Caco-2 (cell line): ENCODE data around the gene BABAM2. TPM values are rescaled to one million over a fixed set of nuclear protein-coding genes. Genes with fewer than 3 reads are reported as not detected.

Experiments used
- BruUV-seq: library from RNA; stranded (reverse); fragments of 400-500 nt; replicated peaks from 2 replicates; lab custom pipeline; 2021; lab: Mats Ljungman, UMichigan
- CTCF ChIA-PET: fragments of 300-600 bp; sonication (Branson Sonifier 250); formaldehyde crosslinking; loops from one replicate; lab custom pipeline; 2022; ENCODE audit warnings: antibody characterized with exemption; lab: Charles Lee
- POLR2A ChIA-PET: fragments of 300-600 bp; sonication (Branson Sonifier 250); formaldehyde crosslinking; loops from one replicate; lab custom pipeline; 2022; ENCODE audit warnings: antibody characterized with exemption; lab: Charles Lee
- DNase-seq, 2 experiments: peaks; one replicate each; pipeline versions ENCODE4 v3.0.0 to v3.0.0-alpha.2; 2020 to 2022
- H3K27me3 ChIP-seq: replicated peaks from 2 replicates; pipeline ENCODE4 v1.6.0; 2011; ENCODE audit warnings: low read length; ENCODE audit not compliant: control insufficient read depth, insufficient read depth
- H3K36me3 ChIP-seq: 2 replicates; pipeline ENCODE4 v1.5.1; 2011; ENCODE audit warnings: low read length; ENCODE audit not compliant: control insufficient read depth, insufficient read depth
- H3K4me1 ChIP-seq: fragments of 250-450 bp; sonication (Bioruptor Pico); 2 replicates; pipeline ENCODE4 v1.5.1; 2020; ENCODE audit warnings: mild to moderate bottlenecking
- H3K4me3 ChIP-seq: 2 replicates; pipeline ENCODE4 v1.5.1; 2011; ENCODE audit warnings: low read depth, mild to moderate bottlenecking, control low read depth, low read length
- H3K9me3 ChIP-seq: fragments of 250-450 bp; sonication (Bioruptor Pico); 2 replicates; pipeline ENCODE4 v1.5.1; 2020; ENCODE audit warnings: mild to moderate bottlenecking, moderate library complexity
- H3K27ac Mint-ChIP-seq: one replicate; pipeline ENCODE4 v1.8.0; 2022; ENCODE audit warnings: mixed read lengths; ENCODE audit not compliant: unreplicated experiment
- H3K27me3 Mint-ChIP-seq: one replicate; pipeline ENCODE4 v1.8.0; 2022; ENCODE audit warnings: mixed read lengths; ENCODE audit not compliant: insufficient read depth, unreplicated experiment
- H3K36me3 Mint-ChIP-seq: one replicate; pipeline ENCODE4 v1.8.0; 2022; ENCODE audit warnings: mild to moderate bottlenecking, mixed read lengths; ENCODE audit not compliant: insufficient read depth, unreplicated experiment
- H3K4me1 Mint-ChIP-seq: one replicate; pipeline ENCODE4 v1.8.0; 2022; ENCODE audit warnings: low read depth, mixed read lengths; ENCODE audit not compliant: unreplicated experiment
- H3K4me3 Mint-ChIP-seq: one replicate; pipeline ENCODE4 v1.8.0; 2022; ENCODE audit warnings: mild to moderate bottlenecking, moderate library complexity, mixed read lengths; ENCODE audit not compliant: unreplicated experiment
- H3K9me3 Mint-ChIP-seq: one replicate; pipeline ENCODE4 v1.8.0; 2022; ENCODE audit warnings: mixed read lengths; ENCODE audit not compliant: unreplicated experiment
- intact Hi-C: fragments of 100-400 bp; cut with micrococcal nuclease; formaldehyde crosslinking; loops from one replicate; pipeline ENCODE4 v1.10.0; 2022; ENCODE audit not compliant: unreplicated experiment
- total RNA-seq: library from RNA; stranded (reverse); gene quantifications from 2 replicates; pipeline ENCODE4 v1.2.3, GENCODE V29; 2022
- TF ChIP-seq, protein P1 (sequence below), 2 experiments: fragments of 200-600 bp in 1 of 2; IDR thresholded peaks; 1 replicate in 1 of 2; 2 replicates in 1 of 2; pipeline versions ENCODE4 v1.5.1 to v1.8.0; 2011 to 2022; ENCODE audit warnings: antibody characterized with exemption in 1 of 2, control low read depth in 1 of 2, inconsistent platforms in 1 of 2, low read depth in 1 of 2, low read length in 1 of 2, mild to moderate bottlenecking in 1 of 2, moderate library complexity in 1 of 2; ENCODE audit not compliant: insufficient read depth in 1 of 2, severe bottlenecking in 1 of 2, unreplicated experiment in 1 of 2

BABAM2 gene
- total RNA-seq, 1 experiment from 2014 or later = 57.3 TPM

DNA sequence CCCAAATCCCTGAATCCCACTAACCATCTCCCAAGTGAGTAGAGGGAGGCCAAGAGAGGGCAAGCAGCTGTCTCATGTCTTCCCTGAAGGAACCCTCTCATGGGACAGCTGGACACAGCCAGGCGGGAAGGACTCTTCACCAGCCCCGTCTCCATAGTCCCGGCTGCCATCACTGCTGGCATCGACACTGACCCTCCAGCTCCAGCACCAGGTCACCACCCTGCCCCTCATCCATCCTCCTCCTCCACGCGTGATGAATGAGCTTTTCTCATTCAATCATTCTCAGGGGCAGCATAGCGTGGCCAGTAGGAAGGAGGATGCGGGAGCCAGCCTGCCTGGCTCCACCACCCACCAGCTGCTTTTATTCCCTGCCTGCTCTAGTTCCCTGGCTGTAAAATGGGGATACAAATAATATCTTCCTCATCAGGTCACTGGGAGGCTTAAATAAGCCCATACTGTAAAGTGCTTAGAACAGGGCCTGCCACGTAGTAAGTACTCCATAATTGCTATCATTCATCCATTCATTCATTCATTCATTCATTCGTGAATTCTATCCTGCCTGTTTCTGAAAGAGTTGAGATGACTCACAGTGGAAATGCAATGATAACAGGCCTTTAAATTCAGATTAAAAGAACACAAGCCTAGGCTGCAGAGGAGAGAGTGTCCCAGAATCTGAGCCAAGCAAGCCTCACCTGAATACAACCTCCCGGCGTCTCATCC is 471.6 kb downstream of the BABAM2 start:
- Histone ChIP-seq H3K4me1 (peaks cover 28% of the 10 kb centered on the region), H3K36me3 (no peaks in the 10 kb centered on the region), H3K9me3 (no peaks in the 10 kb centered on the region), H3K27me3 (no peaks in the 10 kb centered on the region), H3K4me3 (no peak overlapping the region)
- no peak for DNase-seq
- BruUV-seq = no TSS peak
- H3K4me3 Mint-ChIP-seq = no peak overlapping the region
- no peaks in the 10 kb centered on the region for H3K27me3 Mint-ChIP-seq
- H3K9me3 Mint-ChIP-seq = no peaks in the 10 kb centered on the region
- H3K36me3 Mint-ChIP-seq = no peaks in the 10 kb centered on the region
- intact Hi-C loops = no loop called here
- peaks cover 20% of the 10 kb centered on the region for H3K4me1 Mint-ChIP-seq
- no peak overlapping the region for H3K27ac Mint-ChIP-seq
- POLR2A ChIA-PET = no interaction called here
- TF ChIP-seq, protein P1, sequence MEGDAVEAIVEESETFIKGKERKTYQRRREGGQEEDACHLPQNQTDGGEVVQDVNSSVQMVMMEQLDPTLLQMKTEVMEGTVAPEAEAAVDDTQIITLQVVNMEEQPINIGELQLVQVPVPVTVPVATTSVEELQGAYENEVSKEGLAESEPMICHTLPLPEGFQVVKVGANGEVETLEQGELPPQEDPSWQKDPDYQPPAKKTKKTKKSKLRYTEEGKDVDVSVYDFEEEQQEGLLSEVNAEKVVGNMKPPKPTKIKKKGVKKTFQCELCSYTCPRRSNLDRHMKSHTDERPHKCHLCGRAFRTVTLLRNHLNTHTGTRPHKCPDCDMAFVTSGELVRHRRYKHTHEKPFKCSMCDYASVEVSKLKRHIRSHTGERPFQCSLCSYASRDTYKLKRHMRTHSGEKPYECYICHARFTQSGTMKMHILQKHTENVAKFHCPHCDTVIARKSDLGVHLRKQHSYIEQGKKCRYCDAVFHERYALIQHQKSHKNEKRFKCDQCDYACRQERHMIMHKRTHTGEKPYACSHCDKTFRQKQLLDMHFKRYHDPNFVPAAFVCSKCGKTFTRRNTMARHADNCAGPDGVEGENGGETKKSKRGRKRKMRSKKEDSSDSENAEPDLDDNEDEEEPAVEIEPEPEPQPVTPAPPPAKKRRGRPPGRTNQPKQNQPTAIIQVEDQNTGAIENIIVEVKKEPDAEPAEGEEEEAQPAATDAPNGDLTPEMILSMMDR (IDR thresholded peaks at IDR 0.05; ENCODE audit: insufficient read depth in 1 of 2, low read depth in 1 of 2, low read length in 1 of 2, severe bottlenecking in 1 of 2, unreplicated experiment in 1 of 2) = no peak
- CTCF ChIA-PET = no interaction called here

- no peak for DNase-seq
- ChIA-PET POLR2A (interaction anchor here (0.6 kb wide), 1 partner anchor 591 kb away, joined by 3 read pairs; no protein-coding TSS in a partner anchor), CTCF (no interaction called here)
- Mint-ChIP-seq H3K36me3 (no peaks in the 10 kb centered on the region), H3K27me3 (no peaks in the 10 kb centered on the region), H3K4me3 (no peak overlapping the region), H3K9me3 (no peaks in the 10 kb centered on the region), H3K4me1 (peaks cover 28% of the 10 kb centered on the region), H3K27ac (no peak overlapping the region)
- TF ChIP-seq, protein P1 (IDR thresholded peaks at IDR 0.05; ENCODE audit: insufficient read depth in 1 of 2, low read depth in 1 of 2, low read length in 1 of 2, severe bottlenecking in 1 of 2, unreplicated experiment in 1 of 2) = no peak
- Histone ChIP-seq H3K4me1 (peaks cover 37% of the 10 kb centered on the region), H3K4me3 (no peak overlapping the region), H3K36me3 (no peaks in the 10 kb centered on the region), H3K9me3 (no peaks in the 10 kb centered on the region), H3K27me3 (no peaks in the 10 kb centered on the region)
- intact Hi-C loops = no loop called here
- no TSS peak for BruUV-seq
These were observed 472.5 kb downstream of the BABAM2 start for GRCh38 chr2:28362991-28363521.

DNA sequence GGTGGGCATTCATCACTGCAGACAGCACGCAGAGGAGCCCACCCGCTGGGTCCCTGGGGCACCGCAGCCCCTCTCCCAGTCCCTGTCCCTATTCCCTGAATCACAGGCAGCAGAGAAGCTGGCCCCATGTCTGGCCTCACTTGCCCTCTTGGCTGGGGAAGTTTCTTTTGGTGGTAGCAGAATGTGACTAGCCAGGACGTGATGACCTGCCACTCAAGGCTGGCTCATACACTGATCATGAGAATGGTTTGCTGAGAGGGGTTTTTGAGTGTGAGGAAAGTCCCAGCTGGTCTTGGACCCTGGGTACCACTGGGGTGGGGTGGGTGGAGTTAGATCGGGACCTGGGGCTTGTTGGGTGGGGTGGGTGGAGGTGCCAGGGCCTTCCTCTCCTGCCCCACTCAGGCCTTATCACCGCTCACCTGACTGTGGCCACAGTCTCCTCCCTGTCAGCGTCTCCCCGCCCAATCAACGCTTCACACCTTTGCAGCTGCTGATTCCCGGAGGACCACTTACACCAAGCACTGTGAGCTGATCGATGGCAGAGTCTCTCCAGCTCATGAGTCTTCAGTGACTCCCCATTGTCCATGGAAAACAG is 473.3 kb downstream of the BABAM2 start:
- H3K4me3 Mint-ChIP-seq = no peak overlapping the region
- no peak overlapping the region for H3K4me3 ChIP-seq
- no peak overlapping the region for H3K27ac Mint-ChIP-seq
- no peak for DNase-seq
- ChIA-PET POLR2A (no interaction called here), CTCF (no interaction called here)
- H3K27me3 ChIP-seq = no peaks in the 10 kb centered on the region
- peaks cover 35% of the 10 kb centered on the region for H3K4me1 ChIP-seq
- no peaks in the 10 kb centered on the region for H3K36me3 ChIP-seq
- no peaks in the 10 kb centered on the region for H3K9me3 ChIP-seq
- TF ChIP-seq, protein P1 (IDR thresholded peaks at IDR 0.05; ENCODE audit: insufficient read depth in 1 of 2, low read depth in 1 of 2, low read length in 1 of 2, severe bottlenecking in 1 of 2, unreplicated experiment in 1 of 2) = no peak
- H3K4me1 Mint-ChIP-seq = peaks cover 28% of the 10 kb centered on the region
- no peaks in the 10 kb centered on the region for H3K9me3 Mint-ChIP-seq
- no TSS peak for BruUV-seq
- H3K27me3 Mint-ChIP-seq = no peaks in the 10 kb centered on the region
- intact Hi-C loops = no loop called here
- no peaks in the 10 kb centered on the region for H3K36me3 Mint-ChIP-seq
